ENCODE data around the gene CD47.
A peak's percentile ranks its signal among the peaks of the same experiment; 100 is the strongest.

CD47 gene

GRCh38 chr3:108091498-108092250 is 843 bp upstream of the CD47 start:
- no peak for DNase-seq (ENCODE audit: low spot score)

- no peak for DNase-seq (ENCODE audit: low spot score)
Measured at GRCh38 chr3:108090049-108090700, 656 bp downstream of the CD47 start.

- DNase-seq (ENCODE audit: low spot score), result no peak
Measured at GRCh38 chr3:108089579-108089978, 1.3 kb downstream of the CD47 start.

GRCh38 chr3:108088697-108089096 is 2.1 kb downstream of the CD47 start:
- no peak for DNase-seq (ENCODE audit: low spot score)

- DNase-seq (ENCODE audit: low spot score), result no peak
Measured at GRCh38 chr3:108088146-108088545, 2.7 kb downstream of the CD47 start.

GRCh38 chr3:108086653-108087052 is 4.2 kb downstream of the CD47 start:
- no peak for DNase-seq (ENCODE audit: low spot score)

- DNase-seq (ENCODE audit: low spot score), result no peak
Measured at GRCh38 chr3:108085810-108086350, 5.0 kb downstream of the CD47 start.

- DNase-seq (ENCODE audit: low spot score), result no peak
Measured at GRCh38 chr3:108085370-108085769, 5.5 kb downstream of the CD47 start.

- DNase-seq (ENCODE audit: low spot score), result no peak
Measured at GRCh38 chr3:108079877-108080276, 11.0 kb downstream of the CD47 start.

GRCh38 chr3:108079043-108079442 is 11.8 kb downstream of the CD47 start:
- no peak for DNase-seq (ENCODE audit: low spot score)

- no peak for DNase-seq (ENCODE audit: low spot score)
Measured at GRCh38 chr3:108076564-108076963, 14.3 kb downstream of the CD47 start.

- DNase-seq (ENCODE audit: low spot score), result peak; percentile 54
Measured at GRCh38 chr3:108073764-108074431, 16.9 kb downstream of the CD47 start.

GRCh38 chr3:108071368-108071767 is 19.5 kb downstream of the CD47 start:
- DNase-seq (ENCODE audit: low spot score), result no peak

GRCh38 chr3:108070356-108070755 is 20.5 kb downstream of the CD47 start:
- DNase-seq (ENCODE audit: low spot score), result no peak

- DNase-seq (ENCODE audit: low spot score), result no peak
Measured at GRCh38 chr3:108067768-108068167, 23.1 kb downstream of the CD47 start.

- no peak for DNase-seq (ENCODE audit: low spot score)
Measured at GRCh38 chr3:108065096-108065495, 25.7 kb downstream of the CD47 start.

GRCh38 chr3:108064293-108064887 is 26.4 kb downstream of the CD47 start:
- DNase-seq (ENCODE audit: low spot score), result no peak

GRCh38 chr3:108062051-108062450 is 28.8 kb downstream of the CD47 start:
- DNase-seq (ENCODE audit: low spot score), result no peak

- no peak for DNase-seq (ENCODE audit: low spot score)
Measured at GRCh38 chr3:108060331-108060730, 30.5 kb downstream of the CD47 start.

- DNase-seq (ENCODE audit: low spot score), result no peak
Measured at GRCh38 chr3:108055931-108056330, 34.9 kb downstream of the CD47 start.

GRCh38 chr3:108054935-108055334 is 35.9 kb downstream of the CD47 start:
- no peak for DNase-seq (ENCODE audit: low spot score)

- no peak for DNase-seq (ENCODE audit: low spot score)
Measured at GRCh38 chr3:108053483-108053882, 37.3 kb downstream of the CD47 start.

GRCh38 chr3:108053067-108053466 is 37.8 kb downstream of the CD47 start:
- no peak for DNase-seq (ENCODE audit: low spot score)
